Measurements from ENCODE around the gene ZSCAN30. TPM values are rescaled to one million over a fixed set of nuclear protein-coding genes. Genes with fewer than 3 reads are reported as not detected.

ZSCAN30 gene
- total RNA-seq, 4 donors from 2014 or later = 12.1 to 27.2 (median 17.6) TPM

DNA sequence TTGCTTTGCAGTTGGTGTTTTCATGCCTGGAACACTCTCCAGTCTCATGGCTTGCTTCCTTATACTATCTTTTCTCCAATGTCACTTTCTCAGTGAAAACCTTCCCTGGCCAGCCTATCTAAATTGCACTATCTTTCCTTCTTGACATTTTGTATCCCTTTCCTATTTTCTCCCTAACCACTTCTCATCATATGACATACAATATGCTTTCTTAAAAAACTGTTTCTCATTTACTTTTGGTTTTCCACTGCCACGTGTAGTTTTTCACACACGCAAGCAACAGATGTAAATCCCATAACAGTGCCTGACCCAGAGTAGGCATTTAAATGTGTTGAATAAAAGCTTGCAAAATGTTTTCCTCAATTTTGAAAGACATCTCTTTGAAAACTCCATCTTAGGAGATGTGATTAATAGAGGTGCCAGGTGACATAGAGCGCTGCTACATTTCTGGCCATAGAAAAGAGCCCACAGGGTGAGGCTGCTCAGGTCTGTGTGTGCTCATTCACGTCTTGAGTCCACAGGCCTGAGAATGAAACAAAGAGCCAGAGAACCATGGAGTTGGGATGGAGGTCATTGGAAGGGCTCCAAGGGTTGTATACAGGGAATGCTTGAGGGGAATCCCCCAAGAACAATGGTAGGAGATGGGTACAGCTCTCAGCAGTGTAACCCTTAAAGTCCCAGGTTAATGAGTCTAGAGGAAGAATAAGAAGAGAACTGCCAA is 41.5 kb upstream of the ZSCAN30 start:
- Histone ChIP-seq H3K9me3 (no peaks in the 10 kb centered on the region), H3K36me3 (peaks cover 13 to 54% of the 10 kb centered on the region in 2 donors), H3K4me1 (peaks cover 0 to 14% (median 0%) of the 10 kb centered on the region in 3 donors), H3K4me3 (no peak overlapping the region), H3K27me3 (no peaks in the 10 kb centered on the region), H3K27ac (no peak overlapping the region)
- WGBS, 2 donors (ENCODE audit: low coverage in 1 of 2) = 79 to 100% methylated on average over 2 to 4 of the region's 4 CpGs
- ATAC-seq = no peak
- TF ChIP-seq EP300 (IDR thresholded peaks at IDR 0.05) (no peak), POLR2AphosphoS5 (IDR thresholded peaks at IDR 0.05) (no peak), POLR2A (IDR thresholded peaks at IDR 0.05) (no peak)
- TF ChIP-seq, protein P1, sequence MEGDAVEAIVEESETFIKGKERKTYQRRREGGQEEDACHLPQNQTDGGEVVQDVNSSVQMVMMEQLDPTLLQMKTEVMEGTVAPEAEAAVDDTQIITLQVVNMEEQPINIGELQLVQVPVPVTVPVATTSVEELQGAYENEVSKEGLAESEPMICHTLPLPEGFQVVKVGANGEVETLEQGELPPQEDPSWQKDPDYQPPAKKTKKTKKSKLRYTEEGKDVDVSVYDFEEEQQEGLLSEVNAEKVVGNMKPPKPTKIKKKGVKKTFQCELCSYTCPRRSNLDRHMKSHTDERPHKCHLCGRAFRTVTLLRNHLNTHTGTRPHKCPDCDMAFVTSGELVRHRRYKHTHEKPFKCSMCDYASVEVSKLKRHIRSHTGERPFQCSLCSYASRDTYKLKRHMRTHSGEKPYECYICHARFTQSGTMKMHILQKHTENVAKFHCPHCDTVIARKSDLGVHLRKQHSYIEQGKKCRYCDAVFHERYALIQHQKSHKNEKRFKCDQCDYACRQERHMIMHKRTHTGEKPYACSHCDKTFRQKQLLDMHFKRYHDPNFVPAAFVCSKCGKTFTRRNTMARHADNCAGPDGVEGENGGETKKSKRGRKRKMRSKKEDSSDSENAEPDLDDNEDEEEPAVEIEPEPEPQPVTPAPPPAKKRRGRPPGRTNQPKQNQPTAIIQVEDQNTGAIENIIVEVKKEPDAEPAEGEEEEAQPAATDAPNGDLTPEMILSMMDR (IDR thresholded peaks at IDR 0.05) = no peak

DNA sequence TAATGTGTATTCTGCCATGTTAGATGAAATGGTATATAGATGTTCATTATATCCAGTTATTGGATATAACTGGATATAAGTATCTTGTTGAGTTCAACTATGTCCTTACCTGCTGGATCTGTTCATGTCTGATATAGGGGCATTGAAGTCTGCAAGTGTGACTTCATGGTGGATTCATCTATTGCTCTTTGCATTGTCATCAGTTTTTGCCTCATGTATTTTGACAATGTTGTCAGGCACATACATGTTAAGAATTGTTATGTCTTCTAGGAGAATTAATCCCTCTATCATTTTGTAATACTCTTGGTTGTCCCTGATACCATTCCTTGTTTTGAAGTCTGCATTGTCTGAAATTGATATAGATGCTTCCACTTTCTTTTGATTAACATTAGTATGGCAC is 38.8 kb upstream of the ZSCAN30 start:
- no peak for ATAC-seq
- H3K27me3 ChIP-seq = no peaks in the 10 kb centered on the region
- no peaks in the 10 kb centered on the region for H3K9me3 ChIP-seq
- no peak overlapping the region for H3K4me3 ChIP-seq
- no peak overlapping the region for H3K27ac ChIP-seq
- peaks cover 3 to 27% of the 10 kb centered on the region in 2 donors for H3K36me3 ChIP-seq
- no peak for TF ChIP-seq POLR2A (IDR thresholded peaks at IDR 0.05)
- TF ChIP-seq EP300 (IDR thresholded peaks at IDR 0.05) = no peak
- no peak for TF ChIP-seq POLR2AphosphoS5 (IDR thresholded peaks at IDR 0.05)
- TF ChIP-seq, protein P1 (IDR thresholded peaks at IDR 0.05) = no peak
- H3K4me1 ChIP-seq = no peaks in the 10 kb centered on the region

DNA sequence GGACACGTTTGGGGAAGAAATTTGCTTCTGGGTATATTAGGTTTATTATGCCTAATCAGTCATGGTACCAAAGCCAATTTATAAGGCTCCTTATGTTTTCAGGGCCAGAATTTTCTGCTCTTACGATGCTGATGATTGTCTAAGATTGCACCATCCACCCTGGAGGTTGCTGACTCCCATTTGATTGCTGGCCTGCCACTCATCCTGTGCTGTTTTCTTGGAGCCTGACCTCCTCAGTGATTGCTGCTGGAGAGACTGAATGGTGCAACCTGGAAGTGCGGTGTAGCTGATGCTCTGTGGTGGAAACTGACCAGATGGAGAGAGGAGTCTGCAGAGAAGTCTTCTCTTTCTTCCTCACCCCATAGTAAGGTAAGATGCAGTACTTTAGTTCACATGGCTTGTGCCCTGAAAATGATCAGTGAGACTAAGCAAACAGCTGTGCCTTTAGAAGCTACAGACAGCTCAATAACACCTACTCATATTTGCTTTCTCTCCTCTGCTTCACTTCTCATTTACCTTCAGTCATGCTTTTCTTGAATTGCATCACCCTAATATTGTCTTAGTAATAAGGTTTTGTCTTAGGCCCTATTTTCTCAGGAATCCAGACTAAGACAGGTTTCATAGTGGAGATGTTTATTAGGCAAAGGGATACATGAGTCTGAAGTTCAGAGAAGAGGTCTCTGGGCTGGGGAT is 36.8 kb upstream of the ZSCAN30 start:
- TF ChIP-seq POLR2A (IDR thresholded peaks at IDR 0.05) = no peak
- TF ChIP-seq, protein P1 (IDR thresholded peaks at IDR 0.05) = no peak
- ATAC-seq = no peak
- WGBS, 2 donors (ENCODE audit: low coverage in 1 of 2) = 38 to 49% methylated on average over 2 to 3 of the region's 3 CpGs

DNA sequence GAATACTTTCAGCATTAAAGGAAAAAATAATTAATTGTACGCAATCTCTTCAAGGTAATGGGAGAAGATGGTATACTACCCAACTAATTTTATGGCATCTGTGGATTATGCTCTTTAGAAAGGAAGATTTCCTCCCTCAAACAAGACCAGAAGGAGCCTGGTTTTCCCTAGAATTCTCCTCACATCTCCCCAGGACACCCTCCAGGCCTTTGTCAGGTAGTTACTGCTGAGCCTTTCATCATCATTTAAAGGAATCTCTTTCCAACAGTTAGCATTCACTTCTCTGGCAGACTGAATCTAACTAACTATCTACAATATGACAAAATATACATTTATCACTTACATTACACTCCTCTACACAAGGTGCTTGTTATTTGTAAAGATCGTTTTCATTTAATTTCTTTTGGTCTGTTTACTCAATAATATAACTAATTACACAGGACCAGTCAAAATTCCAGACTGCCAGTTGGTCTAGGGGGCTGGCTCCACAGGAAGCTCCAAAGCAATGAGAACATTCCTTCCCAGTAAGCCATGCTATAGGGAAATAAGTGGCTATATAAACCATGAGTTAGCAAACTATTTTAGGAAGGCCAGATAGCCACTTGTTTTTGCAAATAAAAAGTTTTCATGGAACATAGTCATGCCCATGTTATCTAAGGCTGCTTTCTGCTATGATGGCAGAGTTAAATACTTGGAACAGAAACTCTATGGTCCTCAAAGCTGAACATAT is 35.1 kb upstream of the ZSCAN30 start:
- ATAC-seq = no peak
- H3K9me3 ChIP-seq = no peaks in the 10 kb centered on the region
- H3K27ac ChIP-seq = no peak overlapping the region
- no peaks in the 10 kb centered on the region for H3K4me1 ChIP-seq
- no peak overlapping the region for H3K4me3 ChIP-seq
- 59 to 78% methylated on average over 2 of the region's 2 CpGs for WGBS, 2 donors (ENCODE audit: low coverage in 1 of 2)
- H3K36me3 ChIP-seq = no peaks in the 10 kb centered on the region
- TF ChIP-seq EP300 (IDR thresholded peaks at IDR 0.05) = no peak
- no peak for TF ChIP-seq POLR2A (IDR thresholded peaks at IDR 0.05)
- TF ChIP-seq POLR2AphosphoS5 (IDR thresholded peaks at IDR 0.05) = no peak
- TF ChIP-seq, protein P1 (IDR thresholded peaks at IDR 0.05) = no peak
- no peaks in the 10 kb centered on the region for H3K27me3 ChIP-seq

More for the DNA sequence above, 36.8 kb upstream of the ZSCAN30 start:
- Histone ChIP-seq H3K9me3 (no peaks in the 10 kb centered on the region), H3K27ac (no peak overlapping the region), H3K4me1 (no peaks in the 10 kb centered on the region), H3K27me3 (no peaks in the 10 kb centered on the region), H3K36me3 (peaks cover 0 to 7% of the 10 kb centered on the region in 2 donors), H3K4me3 (no peak overlapping the region)

Measured in gastroesophageal sphincter (tissue), 4 donors.